WERI-Rb-1 (cell line): Measurements from ENCODE around the gene ENO1.
"Not testable (repeated sequence)": the region's sequence is repeated elsewhere in the genome, so short reads cannot be mapped to it uniquely, and the experiment has no call there.

ENCODE experiments used
- DNase-seq: peaks from one replicate; pipeline ENCODE4 v3.0.0-alpha.2; 2020
- H3K27ac ChIP-seq: fragments of 250-450 bp; sonication (Bioruptor Pico); 2 replicates; pipeline ENCODE4 v1.5.1; 2020; ENCODE audit warnings: mild to moderate bottlenecking, moderate library complexity
- H3K27me3 ChIP-seq: fragments of 250-450 bp; sonication (Bioruptor Pico); 2 replicates; pipeline ENCODE4 v1.5.1; 2021; ENCODE audit warnings: mild to moderate bottlenecking, low read depth, moderate library complexity; ENCODE audit not compliant: insufficient read depth, severe bottlenecking
- H3K36me3 ChIP-seq: fragments of 250-450 bp; sonication (Bioruptor Pico); 2 replicates; pipeline ENCODE4 v1.5.1; 2020; ENCODE audit warnings: mild to moderate bottlenecking, moderate library complexity
- H3K4me3 ChIP-seq: 2 replicates; pipeline ENCODE4 v1.5.1; 2011; ENCODE audit warnings: low read depth, mild to moderate bottlenecking, control low read depth, low read length
- H3K9me3 ChIP-seq: fragments of 250-450 bp; sonication (Bioruptor Pico); 2 replicates; pipeline ENCODE4 v1.5.1; 2021; ENCODE audit warnings: mild to moderate bottlenecking, moderate library complexity; ENCODE audit not compliant: severe bottlenecking
- CTCF ChIP-seq: IDR thresholded peaks from 2 replicates; pipeline ENCODE4 v1.5.1; 2011; ENCODE audit warnings: low read depth, mild to moderate bottlenecking, control low read depth, inconsistent platforms, low read length

ENO1 gene

GRCh38 chr1:8822373-8823294 is 55.9 kb downstream of the ENO1 start:
- DNase-seq, result peak; percentile 62
- H3K27ac ChIP-seq, result peak overlapping the region; percentile 85

GRCh38 chr1:8821084-8821483 is 57.4 kb downstream of the ENO1 start:
- no peaks in the 10 kb centered on the region for H3K36me3 ChIP-seq
- no peak for TF ChIP-seq CTCF
- DNase-seq, result no peak
- peak overlapping the region; percentile 85 for H3K27ac ChIP-seq
- no peaks in the 10 kb centered on the region for H3K27me3 ChIP-seq
- no peak overlapping the region for H3K4me3 ChIP-seq
- no peaks in the 10 kb centered on the region for H3K9me3 ChIP-seq

More at GRCh38 chr1:8822373-8823294, 55.9 kb downstream of the ENO1 start:
- no peaks in the 10 kb centered on the region for H3K36me3 ChIP-seq
- no peak for TF ChIP-seq CTCF
- no peaks in the 10 kb centered on the region for H3K9me3 ChIP-seq
- H3K27me3 ChIP-seq, result no peaks in the 10 kb centered on the region
- peak overlapping the region; percentile 26 for H3K4me3 ChIP-seq

- H3K4me3 ChIP-seq, result peak overlapping the region; percentile 87
- not testable (repeated sequence) for DNase-seq, H3K9me3 ChIP-seq, H3K27me3 ChIP-seq, H3K36me3 ChIP-seq
- H3K27ac ChIP-seq, result peak overlapping the region; percentile 86
Observed at GRCh38 chr1:8818789-8819188, 59.7 kb downstream of the ENO1 start.

GRCh38 chr1:8818325-8818775 is 60.1 kb downstream of the ENO1 start:
- no peaks in the 10 kb centered on the region for H3K36me3 ChIP-seq
- peak overlapping the region; percentile 87 for H3K4me3 ChIP-seq
- H3K27ac ChIP-seq, result peak overlapping the region; percentile 86
- TF ChIP-seq CTCF, result no peak
- no peaks in the 10 kb centered on the region for H3K9me3 ChIP-seq
- H3K27me3 ChIP-seq, result no peaks in the 10 kb centered on the region
- no peak for DNase-seq

- H3K4me3 ChIP-seq, result peak within 1 kb of the TSS; percentile 87
- H3K27me3 ChIP-seq, result no peaks in the 10 kb centered on the region
- no peaks in the 10 kb centered on the region for H3K9me3 ChIP-seq
- peak; percentile 94 for DNase-seq
- peak within 1 kb of the TSS; percentile 86 for H3K27ac ChIP-seq
- TF ChIP-seq CTCF, result no peak
- no peaks in the 10 kb centered on the region for H3K36me3 ChIP-seq
Observed at GRCh38 chr1:8817412-8818324, 60.8 kb downstream of the ENO1 start, which contains the start of gene RERE. RERE (minus strand) TSS chr1:8817640.
